ENCODE measurements around the gene ABLIM2. TPM values are rescaled to one million over a fixed set of nuclear protein-coding genes. Genes with fewer than 3 reads are reported as not detected.

Gene ABLIM2
- total RNA-seq, 3 donors from 2014 or later (not counting 1 experiment from before 2014, with no cell fraction given): 0.71 to 2.8 (median 1.3) TPM

- intact Hi-C loops (cut with micrococcal nuclease): no loop called here
- H3K9me3 Mint-ChIP-seq: no peaks in the 10 kb centered on the region
- H3K27ac ChIP-seq (ENCODE audit: low read length): no peak overlapping the region
- H3K27me3 ChIP-seq (ENCODE audit: control insufficient read depth, insufficient read depth, low read length): peaks cover 2% of the 10 kb centered on the region
- H3K27me3 Mint-ChIP-seq (ENCODE audit: low read depth in 2 of 2): peaks cover 14 to 18% of the 10 kb centered on the region in 2 donors
- ATAC-seq: no peak
- no peaks in the 10 kb centered on the region for H3K9me3 ChIP-seq (ENCODE audit: control insufficient read depth, insufficient read depth, low read length)
- H3K4me3 Mint-ChIP-seq: no peak overlapping the region
- no peaks in the 10 kb centered on the region for H3K36me3 ChIP-seq (ENCODE audit: control insufficient read depth, insufficient read depth, low read length)
- DNase-seq: no peak
- peaks cover 11 to 12% of the 10 kb centered on the region in 2 donors for H3K4me1 Mint-ChIP-seq
- no peak for TF ChIP-seq CTCF (IDR thresholded peaks at IDR 0.05)
- H3K4me3 ChIP-seq (ENCODE audit: low read length): no peak overlapping the region
- no peak overlapping the region for H3K27ac Mint-ChIP-seq
- no peaks in the 10 kb centered on the region for H3K36me3 Mint-ChIP-seq
- WGBS (ENCODE audit: insufficient coverage): 80% methylated on average over 17 of the region's 17 CpGs
- peaks cover 14% of the 10 kb centered on the region for H3K4me1 ChIP-seq (ENCODE audit: control insufficient read depth, insufficient read depth, low read length)
Observed at GRCh38 chr4:8033067-8033755, 125.4 kb downstream of the ABLIM2 start.

- no peak overlapping the region for H3K27ac Mint-ChIP-seq
- ATAC-seq (no peak), DNase-seq (no peak)
- Histone ChIP-seq H3K9me3 (ENCODE audit: control insufficient read depth, insufficient read depth, low read length) (no peaks in the 10 kb centered on the region), H3K4me3 (ENCODE audit: low read length) (no peak overlapping the region), H3K27ac (ENCODE audit: low read length) (no peak overlapping the region), H3K27me3 (ENCODE audit: control insufficient read depth, insufficient read depth, low read length) (peaks cover 2% of the 10 kb centered on the region), H3K4me1 (ENCODE audit: control insufficient read depth, insufficient read depth, low read length) (peaks cover 14% of the 10 kb centered on the region), H3K36me3 (ENCODE audit: control insufficient read depth, insufficient read depth, low read length) (no peaks in the 10 kb centered on the region)
- no peak for TF ChIP-seq CTCF (IDR thresholded peaks at IDR 0.05)
- H3K36me3 Mint-ChIP-seq: no peaks in the 10 kb centered on the region
- H3K4me3 Mint-ChIP-seq: no peak overlapping the region
- intact Hi-C loops (cut with micrococcal nuclease): no loop called here
- peaks cover 11 to 12% of the 10 kb centered on the region in 2 donors for H3K4me1 Mint-ChIP-seq
- peaks cover 7 to 12% of the 10 kb centered on the region in 2 donors for H3K27me3 Mint-ChIP-seq (ENCODE audit: low read depth in 2 of 2)
- 86% methylated on average over 23 of the region's 23 CpGs for WGBS (ENCODE audit: insufficient coverage)
- no peaks in the 10 kb centered on the region for H3K9me3 Mint-ChIP-seq
Observed at GRCh38 chr4:8032381-8032780, 126.2 kb downstream of the ABLIM2 start.

GRCh38 chr4:8030121-8030781 is 128.4 kb downstream of the ABLIM2 start:
- Mint-ChIP-seq H3K4me1 (peaks cover 4% of the 10 kb centered on the region in 2 donors), H3K27me3 (ENCODE audit: low read depth in 2 of 2) (peaks cover 2 to 3% of the 10 kb centered on the region in 2 donors), H3K27ac (no peak overlapping the region), H3K4me3 (no peak overlapping the region), H3K36me3 (no peaks in the 10 kb centered on the region), H3K9me3 (no peaks in the 10 kb centered on the region)
- Histone ChIP-seq H3K27ac (ENCODE audit: low read length) (no peak overlapping the region), H3K27me3 (ENCODE audit: control insufficient read depth, insufficient read depth, low read length) (peaks cover 2% of the 10 kb centered on the region), H3K9me3 (ENCODE audit: control insufficient read depth, insufficient read depth, low read length) (no peaks in the 10 kb centered on the region), H3K4me1 (ENCODE audit: control insufficient read depth, insufficient read depth, low read length) (peaks cover 4% of the 10 kb centered on the region), H3K4me3 (ENCODE audit: low read length) (no peak overlapping the region), H3K36me3 (ENCODE audit: control insufficient read depth, insufficient read depth, low read length) (no peaks in the 10 kb centered on the region)
- ATAC-seq (no peak), DNase-seq (no peak)
- intact Hi-C loops (cut with micrococcal nuclease): no loop called here
- WGBS (ENCODE audit: insufficient coverage): 87% methylated on average over 22 of the region's 22 CpGs
- TF ChIP-seq CTCF (IDR thresholded peaks at IDR 0.05): no peak
